Panc1 (cell line): ENCODE data around the gene ARHGAP45. TPM values are rescaled to one million over a fixed set of nuclear protein-coding genes. Genes with fewer than 3 reads are reported as not detected.
"Not testable (repeated sequence)": the region's sequence is repeated elsewhere in the genome, so short reads cannot be mapped to it uniquely, and the experiment has no call there.

Source experiments
- ATAC-seq: fragments of 200-7000 bp; cut with Tn5 transposase; 2 replicates; pipeline ENCODE4 v1.9.1; 2020; ENCODE audit warnings: mild to moderate bottlenecking, moderate library complexity
- BruUV-seq: library from RNA; stranded (reverse); fragments of 400-500 nt; replicated peaks from 2 replicates; lab custom pipeline; 2021; lab: Mats Ljungman, UMichigan
- CTCF ChIA-PET: fragments of 300-600 bp; sonication (Branson Sonifier 250); formaldehyde crosslinking; loops from one replicate; lab custom pipeline; 2022; ENCODE audit warnings: antibody characterized with exemption; lab: Charles Lee
- POLR2A ChIA-PET: fragments of 300-600 bp; sonication (Branson Sonifier 250); formaldehyde crosslinking; loops from one replicate; lab custom pipeline; 2022; ENCODE audit warnings: antibody characterized with exemption; lab: Charles Lee
- DNase-seq: peaks from one replicate; pipeline ENCODE4 v3.0.0-alpha.2; 2010; ENCODE audit warnings: low read depth, low spot score
- H3K27ac ChIP-seq: 2 replicates; pipeline ENCODE4 v1.5.1; 2011; ENCODE audit warnings: mild to moderate bottlenecking, low read length, inconsistent platforms
- H3K27me3 ChIP-seq: fragments of 200-500 bp; sonication (Bioruptor generic); 2 replicates; pipeline ENCODE4 v1.6.0; 2014; ENCODE audit warnings: low read length, inconsistent platforms; ENCODE audit not compliant: control insufficient read depth, insufficient read depth
- H3K36me3 ChIP-seq: fragments of 200-500 bp; sonication (Bioruptor generic); 2 replicates; pipeline ENCODE4 v1.5.1; 2014; ENCODE audit warnings: inconsistent platforms, mild to moderate bottlenecking, low read length, moderate library complexity; ENCODE audit not compliant: control insufficient read depth, insufficient read depth
- H3K4me1 ChIP-seq: 2 replicates; pipeline ENCODE4 v1.5.1; 2011; ENCODE audit warnings: inconsistent platforms, mild to moderate bottlenecking, low read length, moderate library complexity; ENCODE audit not compliant: control insufficient read depth, insufficient read depth
- H3K4me3 ChIP-seq, 2 experiments: 2 replicates each; pipeline ENCODE4 v1.5.1; 2011 to 2012; ENCODE audit warnings: low read depth in 2 of 2, low read length in 2 of 2, mild to moderate bottlenecking in 2 of 2, inconsistent platforms in 1 of 2, moderate library complexity in 1 of 2
- H3K9me3 ChIP-seq: fragments of 200-500 bp; sonication (Bioruptor generic); 2 replicates; pipeline ENCODE4 v1.5.1; 2014; ENCODE audit warnings: low read depth, mild to moderate bottlenecking, inconsistent platforms, low read length, moderate library complexity; ENCODE audit not compliant: control insufficient read depth, insufficient read depth
- POLR2AphosphoS5 ChIP-seq: IDR thresholded peaks from 2 replicates; pipeline ENCODE4 v1.6.1; 2012; ENCODE audit warnings: mild to moderate bottlenecking, low read depth, low read length, moderate library complexity
- SIN3A ChIP-seq: IDR thresholded peaks from 2 replicates; pipeline ENCODE4 v1.6.1; 2012; ENCODE audit warnings: low read depth, mild to moderate bottlenecking, low read length, moderate library complexity, borderline replicate concordance; ENCODE audit not compliant: insufficient read depth
- TCF7L2 ChIP-seq: IDR thresholded peaks from 2 replicates; pipeline ENCODE4 v1.6.1; 2011; ENCODE audit warnings: mild to moderate bottlenecking, low read depth, low read length, inconsistent platforms
- in situ Hi-C: cut with HindIII; loops from 2 replicates; pipeline ENCODE4 v1.10.0; 2016; ENCODE audit warnings: low sequenced_read_pairs, low pct_unique_long_range_greater_than_20kb
- intact Hi-C: fragments of 100-400 bp; cut with micrococcal nuclease; formaldehyde crosslinking; loops from one replicate; pipeline ENCODE4 v1.10.0; 2022; ENCODE audit not compliant: unreplicated experiment
- total RNA-seq: library from RNA; stranded (reverse); gene quantifications from one replicate; pipeline ENCODE4 v1.2.1, GENCODE V29; 2021; ENCODE audit not compliant: unreplicated experiment
- TF ChIP-seq, protein P1 (sequence below): fragments of 450-650 bp; IDR thresholded peaks from 2 replicates; pipeline ENCODE4 v1.5.1; 2017; ENCODE audit warnings: mild to moderate bottlenecking
- TF ChIP-seq, protein P2 (sequence below), 2 experiments: IDR thresholded peaks; 2 replicates each; pipeline ENCODE4 v1.6.1; 2011 to 2012; ENCODE audit warnings: low read depth in 2 of 2, control low read depth in 1 of 2, low read length in 1 of 2, mild to moderate bottlenecking in 1 of 2, moderate library complexity in 1 of 2; ENCODE audit not compliant: insufficient read depth in 1 of 2

ARHGAP45 gene
- total RNA-seq, 1 experiment from 2014 or later = 27.8 TPM

DNA sequence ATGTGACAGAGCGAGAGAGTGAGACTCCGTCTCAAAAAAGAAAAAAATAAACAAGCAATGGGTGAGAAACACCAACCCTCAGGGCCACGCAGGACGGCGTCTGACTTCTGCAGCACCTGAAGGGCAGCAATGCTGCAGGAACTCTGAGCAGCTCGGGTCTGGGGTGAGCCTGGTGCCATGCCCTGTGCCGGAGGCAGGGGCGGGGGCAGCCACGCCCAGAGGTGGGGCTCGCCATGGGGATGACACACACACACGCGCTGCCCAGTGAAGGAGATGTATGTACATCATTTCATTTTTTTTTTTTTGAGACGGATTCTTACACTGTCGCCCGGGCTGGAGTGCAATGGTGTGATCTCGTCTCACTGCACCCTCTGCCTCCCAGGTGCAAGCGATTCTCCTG is 61.1 kb downstream of the ARHGAP45 start:
- BruUV-seq = no TSS peak
- no peaks in the 10 kb centered on the region for H3K36me3 ChIP-seq
- CTCF ChIA-PET = no interaction called here
- H3K27ac ChIP-seq = no peak overlapping the region
- no peak overlapping the region for H3K4me3 ChIP-seq
- no peak for DNase-seq
- H3K9me3 ChIP-seq = no peaks in the 10 kb centered on the region
- peaks cover 25% of the 10 kb centered on the region for H3K4me1 ChIP-seq
- in situ Hi-C loops (no loop called here), intact Hi-C loops (no loop called here)
- POLR2A ChIA-PET = no interaction called here
- no peak for ATAC-seq
- no peaks in the 10 kb centered on the region for H3K27me3 ChIP-seq
- TF ChIP-seq, protein P1, sequence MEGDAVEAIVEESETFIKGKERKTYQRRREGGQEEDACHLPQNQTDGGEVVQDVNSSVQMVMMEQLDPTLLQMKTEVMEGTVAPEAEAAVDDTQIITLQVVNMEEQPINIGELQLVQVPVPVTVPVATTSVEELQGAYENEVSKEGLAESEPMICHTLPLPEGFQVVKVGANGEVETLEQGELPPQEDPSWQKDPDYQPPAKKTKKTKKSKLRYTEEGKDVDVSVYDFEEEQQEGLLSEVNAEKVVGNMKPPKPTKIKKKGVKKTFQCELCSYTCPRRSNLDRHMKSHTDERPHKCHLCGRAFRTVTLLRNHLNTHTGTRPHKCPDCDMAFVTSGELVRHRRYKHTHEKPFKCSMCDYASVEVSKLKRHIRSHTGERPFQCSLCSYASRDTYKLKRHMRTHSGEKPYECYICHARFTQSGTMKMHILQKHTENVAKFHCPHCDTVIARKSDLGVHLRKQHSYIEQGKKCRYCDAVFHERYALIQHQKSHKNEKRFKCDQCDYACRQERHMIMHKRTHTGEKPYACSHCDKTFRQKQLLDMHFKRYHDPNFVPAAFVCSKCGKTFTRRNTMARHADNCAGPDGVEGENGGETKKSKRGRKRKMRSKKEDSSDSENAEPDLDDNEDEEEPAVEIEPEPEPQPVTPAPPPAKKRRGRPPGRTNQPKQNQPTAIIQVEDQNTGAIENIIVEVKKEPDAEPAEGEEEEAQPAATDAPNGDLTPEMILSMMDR = no peak
- TF ChIP-seq SIN3A = no peak
- no peak for TF ChIP-seq POLR2AphosphoS5
- TF ChIP-seq, protein P2, sequence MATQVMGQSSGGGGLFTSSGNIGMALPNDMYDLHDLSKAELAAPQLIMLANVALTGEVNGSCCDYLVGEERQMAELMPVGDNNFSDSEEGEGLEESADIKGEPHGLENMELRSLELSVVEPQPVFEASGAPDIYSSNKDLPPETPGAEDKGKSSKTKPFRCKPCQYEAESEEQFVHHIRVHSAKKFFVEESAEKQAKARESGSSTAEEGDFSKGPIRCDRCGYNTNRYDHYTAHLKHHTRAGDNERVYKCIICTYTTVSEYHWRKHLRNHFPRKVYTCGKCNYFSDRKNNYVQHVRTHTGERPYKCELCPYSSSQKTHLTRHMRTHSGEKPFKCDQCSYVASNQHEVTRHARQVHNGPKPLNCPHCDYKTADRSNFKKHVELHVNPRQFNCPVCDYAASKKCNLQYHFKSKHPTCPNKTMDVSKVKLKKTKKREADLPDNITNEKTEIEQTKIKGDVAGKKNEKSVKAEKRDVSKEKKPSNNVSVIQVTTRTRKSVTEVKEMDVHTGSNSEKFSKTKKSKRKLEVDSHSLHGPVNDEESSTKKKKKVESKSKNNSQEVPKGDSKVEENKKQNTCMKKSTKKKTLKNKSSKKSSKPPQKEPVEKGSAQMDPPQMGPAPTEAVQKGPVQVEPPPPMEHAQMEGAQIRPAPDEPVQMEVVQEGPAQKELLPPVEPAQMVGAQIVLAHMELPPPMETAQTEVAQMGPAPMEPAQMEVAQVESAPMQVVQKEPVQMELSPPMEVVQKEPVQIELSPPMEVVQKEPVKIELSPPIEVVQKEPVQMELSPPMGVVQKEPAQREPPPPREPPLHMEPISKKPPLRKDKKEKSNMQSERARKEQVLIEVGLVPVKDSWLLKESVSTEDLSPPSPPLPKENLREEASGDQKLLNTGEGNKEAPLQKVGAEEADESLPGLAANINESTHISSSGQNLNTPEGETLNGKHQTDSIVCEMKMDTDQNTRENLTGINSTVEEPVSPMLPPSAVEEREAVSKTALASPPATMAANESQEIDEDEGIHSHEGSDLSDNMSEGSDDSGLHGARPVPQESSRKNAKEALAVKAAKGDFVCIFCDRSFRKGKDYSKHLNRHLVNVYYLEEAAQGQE (IDR thresholded peaks at IDR 0.05; ENCODE audit: insufficient read depth in 1 of 2, low read depth in 2 of 2, low read length in 1 of 2) = no peak
- no peak for TF ChIP-seq TCF7L2

DNA sequence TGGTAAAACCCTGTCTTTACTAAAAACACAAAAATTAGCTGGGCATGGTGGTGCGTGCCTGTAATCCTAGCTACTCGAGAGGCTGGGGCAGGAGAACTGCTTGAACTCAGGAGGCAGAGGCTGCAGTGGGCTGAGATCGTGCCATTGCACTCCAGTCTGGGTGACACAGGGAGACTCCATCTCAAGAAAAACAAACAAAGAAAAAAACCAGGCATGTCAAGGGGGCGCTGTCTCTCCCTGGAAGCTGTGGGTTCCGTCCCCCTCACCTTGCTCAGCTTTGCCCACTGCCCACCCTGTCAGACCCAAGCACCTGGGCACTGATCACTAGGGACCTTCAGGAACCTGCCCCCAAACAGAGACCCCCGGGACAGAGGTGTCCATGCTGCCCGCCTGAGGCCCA is 62.1 kb downstream of the ARHGAP45 start:
- BruUV-seq, POLR2A ChIA-PET, H3K4me3 ChIP-seq, CTCF ChIA-PET, in situ Hi-C loops, ATAC-seq, H3K36me3 ChIP-seq, H3K9me3 ChIP-seq, DNase-seq, H3K27ac ChIP-seq, H3K27me3 ChIP-seq, intact Hi-C loops: not testable (repeated sequence)
- peaks cover 32% of the 10 kb centered on the region for H3K4me1 ChIP-seq

DNA sequence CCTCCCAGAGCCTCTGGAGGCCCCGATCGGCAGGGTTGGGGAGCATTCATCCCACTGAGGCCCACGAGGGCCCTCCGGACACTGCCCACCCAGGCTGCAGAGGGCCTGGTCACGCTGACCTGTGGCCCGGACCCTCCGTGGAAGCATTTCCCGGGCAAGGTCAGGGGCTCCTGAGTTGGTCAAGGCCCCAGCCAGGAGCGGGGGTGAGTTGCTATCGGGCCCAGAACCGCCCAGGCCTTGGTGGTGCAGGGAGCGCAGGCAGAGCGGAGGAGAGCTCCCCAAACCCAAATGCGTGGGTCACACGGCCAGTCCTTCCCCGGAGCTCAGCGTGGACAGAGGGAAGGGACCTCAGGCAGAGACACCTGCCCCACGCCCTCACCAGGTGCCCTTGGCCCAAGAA is 62.6 kb downstream of the ARHGAP45 start:
- Histone ChIP-seq H3K27ac (peak overlapping the region; percentile 44; the same call in 1 of the 2 replicates), H3K9me3 (no peaks in the 10 kb centered on the region), H3K27me3 (no peaks in the 10 kb centered on the region), H3K4me3 (no peak overlapping the region), H3K36me3 (no peaks in the 10 kb centered on the region; the same call in 1 of the 2 replicates), H3K4me1 (peaks cover 32% of the 10 kb centered on the region)
- ATAC-seq (no peak), DNase-seq (no peak)
- ChIA-PET POLR2A (no interaction called here), CTCF (no interaction called here)
- no TSS peak for BruUV-seq
- intact Hi-C loops = no loop called here
- in situ Hi-C loops = no loop called here
- TF ChIP-seq SIN3A (no peak), POLR2AphosphoS5 (no peak), TCF7L2 (no peak)
- TF ChIP-seq, protein P2 (IDR thresholded peaks at IDR 0.05; ENCODE audit: insufficient read depth in 1 of 2, low read depth in 2 of 2, low read length in 1 of 2) = no peak
- TF ChIP-seq, protein P1 = no peak
